ENCODE results near the gene UBE2B. TPM values are rescaled to one million over a fixed set of nuclear protein-coding genes. Genes with fewer than 3 reads are reported as not detected.

Gene UBE2B
- polyA plus RNA-seq, 1 of the 3 experiments (the other 2 are of a cell fraction) = 24.3 TPM

- 0 out of 2 replicates have a peak, but pooled peaks have one; percentile 51 for TF ChIP-seq ZBTB33 (IDR thresholded peaks at IDR 0.05; ENCODE audit: borderline replicate concordance, low read depth)
- TF ChIP-seq NRF1 (IDR thresholded peaks at IDR 0.05; ENCODE audit: low read depth, low read length) = no peak
- TF ChIP-seq IRF3 (IDR thresholded peaks at IDR 0.05; ENCODE audit: low read depth, low read length) = no peak
- TF ChIP-seq RXRA (IDR thresholded peaks at IDR 0.05; ENCODE audit: borderline replicate concordance, low read depth) = no peak
- TF ChIP-seq EP300 (IDR thresholded peaks at IDR 0.05; ENCODE audit: borderline replicate concordance in 1 of 2, low read depth in 1 of 2, low read length in 1 of 2) = peak in 1 of 2 experiments; percentile 65; a peak in 1 of 4 replicates
- peak; percentile 24; the same call in 1 of the 2 replicates for TF ChIP-seq NFIC (IDR thresholded peaks at IDR 0.05; ENCODE audit: borderline replicate concordance)
- TF ChIP-seq ELF1 (IDR thresholded peaks at IDR 0.05) = peak; percentile 48
- TF ChIP-seq GABPA (IDR thresholded peaks at IDR 0.05; ENCODE audit: low read depth) = peak; percentile 62
- TF ChIP-seq PBX3 (IDR thresholded peaks at IDR 0.05) = 0 out of 2 replicates have a peak, but pooled peaks have one; percentile 18
- no peak for TF ChIP-seq FOXJ3 (CRISPR knock-in tag; IDR thresholded peaks at IDR 0.05)
- peak; percentile 84 for TF ChIP-seq POLR2AphosphoS5 (IDR thresholded peaks at IDR 0.05; ENCODE audit: low read depth, low read length)
- TF ChIP-seq GATA2 (CRISPR knock-in tag; IDR thresholded peaks at IDR 0.05) = peak; percentile 0; the same call in 1 of the 2 replicates
- 0 out of 2 replicates have a peak, but pooled peaks have one; percentile 14 for TF ChIP-seq TEAD4 (IDR thresholded peaks at IDR 0.05; ENCODE audit: borderline replicate concordance, insufficient read depth)
- TF ChIP-seq USF2 (IDR thresholded peaks at IDR 0.05; ENCODE audit: borderline replicate concordance, low read depth, low read length) = no peak
- TF ChIP-seq, protein P1, sequence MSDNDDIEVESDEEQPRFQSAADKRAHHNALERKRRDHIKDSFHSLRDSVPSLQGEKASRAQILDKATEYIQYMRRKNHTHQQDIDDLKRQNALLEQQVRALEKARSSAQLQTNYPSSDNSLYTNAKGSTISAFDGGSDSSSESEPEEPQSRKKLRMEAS (IDR thresholded peaks at IDR 0.05; ENCODE audit: low read depth) = peak; percentile 94
- peak; percentile 66 for TF ChIP-seq RAD21 (IDR thresholded peaks at IDR 0.05; ENCODE audit: low read length)
- no peak for TF ChIP-seq FOXM1 (IDR thresholded peaks at IDR 0.05; ENCODE audit: low read depth)
- TF ChIP-seq RCOR1 (IDR thresholded peaks at IDR 0.05; ENCODE audit: low read length) = peak; percentile 43
- TF ChIP-seq USF1 (IDR thresholded peaks at IDR 0.05; ENCODE audit: borderline replicate concordance, low read depth) = no peak
These were observed 40.3 kb downstream of the UBE2B start, which contains the start of gene CDKN2AIPNL (continued) for GRCh38 chr5:134411546-134412266.
